Measurements from ENCODE around the gene SLC35F3. TPM values are rescaled to one million over a fixed set of nuclear protein-coding genes. Genes with fewer than 3 reads are reported as not detected.

The SLC35F3 gene
- total RNA-seq, 2 experiments from 2014 or later = not detected

DNA sequence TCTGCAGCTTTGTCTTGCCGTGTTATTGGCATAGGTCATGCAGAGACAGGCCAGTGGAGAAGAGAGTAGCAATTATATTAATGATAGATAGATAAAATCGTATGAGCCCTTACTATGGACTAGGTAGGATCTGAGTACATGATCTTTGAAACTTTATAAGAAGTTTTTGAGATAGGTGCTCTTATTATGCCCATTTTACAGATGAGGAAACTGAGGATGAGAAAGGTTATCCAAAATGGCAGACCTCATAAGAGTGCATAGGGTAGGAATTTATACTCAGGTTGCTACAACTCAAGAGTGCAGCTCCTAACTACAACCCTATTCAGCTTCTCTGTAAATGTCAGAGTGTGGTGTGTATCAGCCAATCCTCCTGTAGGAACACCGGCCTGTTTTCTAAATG is 89.6 kb downstream of the SLC35F3 start:
- H3K27ac ChIP-seq (ENCODE audit: low read depth, low read length, poor library complexity, severe bottlenecking) = no peak overlapping the region
- no TSS peak for BruUV-seq (replicated peaks)
- intact Hi-C loops (cut with micrococcal nuclease; ENCODE audit: unreplicated experiment) = no loop called here
- ChIA-PET POLR2A (interaction anchor here (1.1 kb wide), 1 partner anchor 14 kb away, joined by 3 read pairs; no protein-coding TSS in a partner anchor), CTCF (ENCODE audit: unreplicated experiment) (no interaction called here)
- no peak overlapping the region for H3K4me2 ChIP-seq (ENCODE audit: low read length)
- no peak overlapping the region for H2AFZ ChIP-seq (ENCODE audit: low read length)
- TF ChIP-seq, protein P1, sequence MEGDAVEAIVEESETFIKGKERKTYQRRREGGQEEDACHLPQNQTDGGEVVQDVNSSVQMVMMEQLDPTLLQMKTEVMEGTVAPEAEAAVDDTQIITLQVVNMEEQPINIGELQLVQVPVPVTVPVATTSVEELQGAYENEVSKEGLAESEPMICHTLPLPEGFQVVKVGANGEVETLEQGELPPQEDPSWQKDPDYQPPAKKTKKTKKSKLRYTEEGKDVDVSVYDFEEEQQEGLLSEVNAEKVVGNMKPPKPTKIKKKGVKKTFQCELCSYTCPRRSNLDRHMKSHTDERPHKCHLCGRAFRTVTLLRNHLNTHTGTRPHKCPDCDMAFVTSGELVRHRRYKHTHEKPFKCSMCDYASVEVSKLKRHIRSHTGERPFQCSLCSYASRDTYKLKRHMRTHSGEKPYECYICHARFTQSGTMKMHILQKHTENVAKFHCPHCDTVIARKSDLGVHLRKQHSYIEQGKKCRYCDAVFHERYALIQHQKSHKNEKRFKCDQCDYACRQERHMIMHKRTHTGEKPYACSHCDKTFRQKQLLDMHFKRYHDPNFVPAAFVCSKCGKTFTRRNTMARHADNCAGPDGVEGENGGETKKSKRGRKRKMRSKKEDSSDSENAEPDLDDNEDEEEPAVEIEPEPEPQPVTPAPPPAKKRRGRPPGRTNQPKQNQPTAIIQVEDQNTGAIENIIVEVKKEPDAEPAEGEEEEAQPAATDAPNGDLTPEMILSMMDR (conservative IDR thresholded peaks at IDR 0.05; ENCODE audit: low read length) = no peak
- TF ChIP-seq EZH2phosphoT487 (IDR thresholded peaks at IDR 0.05; ENCODE audit: borderline replicate concordance, low read depth, low read length) = no peak
- no peaks in the 10 kb centered on the region for H3K79me2 ChIP-seq (ENCODE audit: insufficient read depth, low read depth, low read length)
- no peaks in the 10 kb centered on the region for H4K20me1 ChIP-seq (ENCODE audit: insufficient read depth, low read length)
- H3K36me3 ChIP-seq (ENCODE audit: insufficient read depth, low read length) = no peaks in the 10 kb centered on the region
- H3K9me2 ChIP-seq (ENCODE audit: insufficient read depth, low read length) = no peaks in the 10 kb centered on the region
- no peaks in the 10 kb centered on the region for H3K9me3 ChIP-seq (ENCODE audit: low read length)
- no peak for DNase-seq (ENCODE audit: low spot score)
- no peaks in the 10 kb centered on the region for H3K4me1 ChIP-seq (ENCODE audit: insufficient read depth, low read length, poor library complexity, severe bottlenecking)
- H3K4me3 ChIP-seq (ENCODE audit: low read depth, low read length, poor library complexity, severe bottlenecking) = no peak overlapping the region

GRCh38 chr1:233998456-233998855 is 94.0 kb downstream of the SLC35F3 start:
- CTCF ChIA-PET (ENCODE audit: unreplicated experiment) = no interaction called here
- TF ChIP-seq, protein P1 (conservative IDR thresholded peaks at IDR 0.05; ENCODE audit: low read length) = no peak
- TF ChIP-seq EZH2phosphoT487 (IDR thresholded peaks at IDR 0.05; ENCODE audit: borderline replicate concordance, low read depth, low read length) = no peak
- H3K9me2 ChIP-seq (ENCODE audit: insufficient read depth, low read length) = no peaks in the 10 kb centered on the region

DNA sequence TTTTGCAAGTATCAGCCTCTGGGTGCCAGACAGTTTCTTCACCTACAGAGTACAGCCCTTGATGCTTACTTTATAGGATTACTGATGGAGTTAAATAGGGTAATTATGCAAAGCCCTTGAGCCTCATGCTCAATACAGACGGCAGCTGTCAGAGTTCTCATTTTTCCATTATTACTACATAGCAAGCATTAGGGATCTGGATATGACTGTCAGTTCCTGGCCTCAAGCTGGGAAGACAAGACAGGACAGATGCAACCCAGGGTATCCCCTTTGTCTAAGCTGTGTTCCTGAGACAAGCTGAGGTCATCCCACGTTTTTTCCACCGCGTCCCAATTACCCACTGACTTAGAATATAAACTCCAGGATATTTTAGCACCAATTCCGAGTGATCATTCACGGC is 94.4 kb downstream of the SLC35F3 start:
- H3K4me3 ChIP-seq (ENCODE audit: low read depth, low read length, poor library complexity, severe bottlenecking) = no peak overlapping the region
- intact Hi-C loops (cut with micrococcal nuclease; ENCODE audit: unreplicated experiment) = no loop called here
- H3K4me1 ChIP-seq (ENCODE audit: insufficient read depth, low read length, poor library complexity, severe bottlenecking) = no peaks in the 10 kb centered on the region
- CTCF ChIA-PET (ENCODE audit: unreplicated experiment) = no interaction called here
- no peaks in the 10 kb centered on the region for H3K79me2 ChIP-seq (ENCODE audit: insufficient read depth, low read depth, low read length)
- no peak for DNase-seq (ENCODE audit: low spot score)
- H3K4me2 ChIP-seq (ENCODE audit: low read length) = no peak overlapping the region
- no TSS peak for BruUV-seq (replicated peaks)
- no peak overlapping the region for H2AFZ ChIP-seq (ENCODE audit: low read length)
- POLR2A ChIA-PET = no interaction called here
- H3K9me3 ChIP-seq (ENCODE audit: low read length) = no peaks in the 10 kb centered on the region
- TF ChIP-seq, protein P1 (conservative IDR thresholded peaks at IDR 0.05; ENCODE audit: low read length) = no peak
- TF ChIP-seq EZH2phosphoT487 (IDR thresholded peaks at IDR 0.05; ENCODE audit: borderline replicate concordance, low read depth, low read length) = no peak
- no peaks in the 10 kb centered on the region for H3K9me2 ChIP-seq (ENCODE audit: insufficient read depth, low read length)
- no peaks in the 10 kb centered on the region for H4K20me1 ChIP-seq (ENCODE audit: insufficient read depth, low read length)
- no peaks in the 10 kb centered on the region for H3K36me3 ChIP-seq (ENCODE audit: insufficient read depth, low read length)
- no peak overlapping the region for H3K27ac ChIP-seq (ENCODE audit: low read depth, low read length, poor library complexity, severe bottlenecking)

More at GRCh38 chr1:233998456-233998855, 94.0 kb downstream of the SLC35F3 start:
- intact Hi-C loops (cut with micrococcal nuclease; ENCODE audit: unreplicated experiment) = no loop called here
- no peaks in the 10 kb centered on the region for H3K36me3 ChIP-seq (ENCODE audit: insufficient read depth, low read length)
- no peak overlapping the region for H3K27ac ChIP-seq (ENCODE audit: low read depth, low read length, poor library complexity, severe bottlenecking)
- no peak overlapping the region for H3K4me2 ChIP-seq (ENCODE audit: low read length)
- H2AFZ ChIP-seq (ENCODE audit: low read length) = no peak overlapping the region
- no peak overlapping the region for H3K4me3 ChIP-seq (ENCODE audit: low read depth, low read length, poor library complexity, severe bottlenecking)
- H3K79me2 ChIP-seq (ENCODE audit: insufficient read depth, low read depth, low read length) = no peaks in the 10 kb centered on the region
- H3K9me3 ChIP-seq (ENCODE audit: low read length) = no peaks in the 10 kb centered on the region
- H3K4me1 ChIP-seq (ENCODE audit: insufficient read depth, low read length, poor library complexity, severe bottlenecking) = no peaks in the 10 kb centered on the region
- no TSS peak for BruUV-seq (replicated peaks)
- POLR2A ChIA-PET = no interaction called here
- no peaks in the 10 kb centered on the region for H4K20me1 ChIP-seq (ENCODE audit: insufficient read depth, low read length)
- DNase-seq (ENCODE audit: low spot score) = no peak
